Activated naive CD4-positive, alpha-beta T cell treated with anti-CD3 and anti-CD28 coated beads for 36 hours (primary cell): ENCODE results near the gene SELENON. TPM values are rescaled to one million over a fixed set of nuclear protein-coding genes. Genes with fewer than 3 reads are reported as not detected.
A peak's percentile ranks its signal among the peaks of the same experiment; 100 is the strongest.

Experiments used
- CTCF ChIA-PET: fragments of 350-600 bp; sonication (Branson Sonifier 250); formaldehyde crosslinking; loops from one replicate; lab custom pipeline; 2021; ENCODE audit warnings: antibody characterized with exemption; lab: Charles Lee
- DNase-seq: peaks from one replicate; pipeline ENCODE4 v3.0.0-alpha.2; 2020
- H3K27ac Mint-ChIP-seq: one replicate; pipeline ENCODE4 v1.8.0; 2021; ENCODE audit warnings: mild to moderate bottlenecking, mixed read lengths
- H3K27me3 Mint-ChIP-seq: one replicate; pipeline ENCODE4 v1.8.0; 2021; ENCODE audit warnings: low read depth, mixed read lengths
- H3K36me3 Mint-ChIP-seq: one replicate; pipeline ENCODE4 v1.8.0; 2021; ENCODE audit warnings: low read depth, mixed read lengths
- H3K4me1 Mint-ChIP-seq: one replicate; pipeline ENCODE4 v1.8.0; 2021; ENCODE audit warnings: low read depth, mixed read lengths
- H3K4me3 Mint-ChIP-seq: one replicate; pipeline ENCODE4 v1.8.0; 2021; ENCODE audit warnings: mild to moderate bottlenecking, moderate library complexity, mixed read lengths
- H3K9me3 Mint-ChIP-seq: one replicate; pipeline ENCODE4 v1.8.0; 2021; ENCODE audit warnings: mixed read lengths
- intact Hi-C: fragments of 100-400 bp; cut with micrococcal nuclease; formaldehyde crosslinking; loops from one replicate; pipeline ENCODE4 v1.15.1; 2023
- total RNA-seq, 2 experiments: library from RNA; stranded (reverse); gene quantifications; one replicate each; pipeline ENCODE4 v1.2.3, GENCODE V29; 2021

SELENON gene
- total RNA-seq, 2 experiments from 2014 or later, result 27.8 to 28.6 TPM

DNA sequence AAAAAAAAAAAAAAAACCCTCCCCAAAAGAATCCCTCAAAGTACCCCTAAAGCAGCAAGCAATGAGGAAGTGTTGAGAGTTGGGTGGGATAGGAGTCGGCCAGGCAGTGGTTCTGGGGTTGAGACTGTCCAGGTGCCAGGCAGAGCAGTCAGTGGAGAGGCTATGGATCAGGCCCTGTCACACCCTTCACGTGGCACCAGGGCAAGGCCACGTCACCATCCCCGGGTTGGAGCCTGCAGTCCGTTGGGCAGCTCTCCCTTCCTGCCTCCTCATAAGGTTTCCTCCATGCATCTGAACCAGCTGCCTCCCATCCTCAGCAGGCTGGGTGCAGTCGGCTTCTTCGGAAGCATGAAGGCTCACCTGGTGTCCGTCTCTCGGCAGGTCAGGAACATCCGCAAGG lies 36.5 kb upstream of the SELENON start:
- H3K27ac Mint-ChIP-seq, result no peak overlapping the region
- intact Hi-C loops, result no loop called here
- no peaks in the 10 kb centered on the region for H3K9me3 Mint-ChIP-seq
- CTCF ChIA-PET, result no interaction called here
- peaks cover 22% of the 10 kb centered on the region for H3K4me1 Mint-ChIP-seq
- no peak overlapping the region for H3K4me3 Mint-ChIP-seq
- H3K36me3 Mint-ChIP-seq, result no peaks in the 10 kb centered on the region
- no peak for DNase-seq
- H3K27me3 Mint-ChIP-seq, result no peaks in the 10 kb centered on the region

DNA sequence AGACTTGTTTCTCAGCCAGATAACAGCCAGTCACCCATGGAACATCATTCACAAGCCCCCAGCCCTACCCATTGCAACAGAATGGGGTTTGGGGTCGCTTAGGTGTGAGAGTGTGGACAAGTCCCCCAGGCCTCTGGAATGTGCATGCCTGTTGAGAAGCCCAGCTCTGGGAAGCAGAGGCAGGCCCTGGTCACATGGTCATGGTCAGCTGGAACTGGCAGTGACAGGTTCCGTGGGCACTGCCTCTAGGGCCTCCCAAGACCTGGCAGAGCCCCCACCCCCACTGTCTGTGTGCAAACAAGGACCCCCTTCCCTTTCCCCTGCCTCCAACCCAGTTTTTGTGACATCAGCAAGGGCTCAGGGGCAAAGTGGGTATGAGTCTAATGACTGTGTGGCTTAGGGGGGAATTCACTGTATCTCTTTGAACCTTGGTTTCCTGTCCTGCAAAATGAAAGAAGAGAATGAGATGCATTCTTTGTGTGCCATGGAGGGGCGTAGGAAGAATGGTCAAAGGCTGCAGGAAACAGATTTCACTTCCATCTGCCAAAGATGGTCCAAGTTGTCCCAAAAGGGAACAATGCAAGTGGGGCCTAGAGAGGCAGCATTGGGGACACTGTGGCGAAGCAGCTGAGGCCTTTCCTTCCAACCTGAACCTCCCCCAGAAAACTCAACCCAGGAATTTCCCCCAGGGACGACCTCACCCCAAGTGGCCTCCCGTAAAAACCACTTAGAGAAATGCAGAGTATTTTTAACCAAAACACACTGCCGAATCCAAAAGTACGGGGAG lies 34.7 kb upstream of the SELENON start:
- no peak for DNase-seq
- no peak overlapping the region for H3K4me3 Mint-ChIP-seq
- intact Hi-C loops, result no loop called here
- no peaks in the 10 kb centered on the region for H3K9me3 Mint-ChIP-seq
- no peaks in the 10 kb centered on the region for H3K36me3 Mint-ChIP-seq
- CTCF ChIA-PET, result no interaction called here
- no peak overlapping the region for H3K27ac Mint-ChIP-seq
- peaks cover 39% of the 10 kb centered on the region for H3K4me1 Mint-ChIP-seq
- no peaks in the 10 kb centered on the region for H3K27me3 Mint-ChIP-seq

DNA sequence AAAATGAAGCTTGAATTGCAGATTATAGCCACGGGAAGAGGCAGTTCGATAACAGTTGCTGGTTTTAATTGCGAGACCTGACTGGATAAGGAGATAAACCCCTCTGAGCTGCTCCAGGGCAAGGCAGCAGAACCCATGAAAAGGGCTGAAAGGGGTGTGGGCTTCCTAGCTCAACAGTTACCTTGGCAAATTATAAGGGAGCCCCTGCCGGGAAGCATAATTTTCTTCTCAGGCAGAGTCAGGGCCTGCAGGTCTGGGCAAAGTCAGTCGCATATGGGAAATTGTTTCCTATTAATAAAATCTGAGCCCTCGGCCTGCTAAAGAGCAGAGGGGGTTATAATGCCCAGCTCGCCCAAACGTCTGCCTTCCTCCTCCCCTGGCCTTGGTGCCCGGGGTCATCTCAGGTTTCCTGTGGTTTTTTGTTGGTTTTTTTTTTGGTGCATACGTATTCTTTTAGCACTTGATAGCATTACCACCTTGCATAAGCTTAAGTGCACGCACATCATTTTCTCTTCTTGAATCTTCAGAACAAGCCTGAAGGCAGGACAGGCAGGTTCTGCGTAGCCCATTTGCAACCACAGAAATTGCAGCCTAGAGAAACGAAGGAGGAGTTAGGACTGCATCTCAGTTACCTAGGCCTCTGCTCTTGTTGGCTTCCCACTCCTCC lies 33.9 kb upstream of the SELENON start:
- H3K4me3 Mint-ChIP-seq, result no peak overlapping the region
- peaks cover 46% of the 10 kb centered on the region for H3K4me1 Mint-ChIP-seq
- no peaks in the 10 kb centered on the region for H3K27me3 Mint-ChIP-seq
- H3K27ac Mint-ChIP-seq, result no peak overlapping the region
- intact Hi-C loops, result no loop called here
- CTCF ChIA-PET, result interaction anchor here (0.6 kb wide), 1 partner anchor 37 kb away, joined by 5 read pairs; no protein-coding TSS in a partner anchor
- DNase-seq, result no peak
- no peaks in the 10 kb centered on the region for H3K9me3 Mint-ChIP-seq
- no peaks in the 10 kb centered on the region for H3K36me3 Mint-ChIP-seq

DNA sequence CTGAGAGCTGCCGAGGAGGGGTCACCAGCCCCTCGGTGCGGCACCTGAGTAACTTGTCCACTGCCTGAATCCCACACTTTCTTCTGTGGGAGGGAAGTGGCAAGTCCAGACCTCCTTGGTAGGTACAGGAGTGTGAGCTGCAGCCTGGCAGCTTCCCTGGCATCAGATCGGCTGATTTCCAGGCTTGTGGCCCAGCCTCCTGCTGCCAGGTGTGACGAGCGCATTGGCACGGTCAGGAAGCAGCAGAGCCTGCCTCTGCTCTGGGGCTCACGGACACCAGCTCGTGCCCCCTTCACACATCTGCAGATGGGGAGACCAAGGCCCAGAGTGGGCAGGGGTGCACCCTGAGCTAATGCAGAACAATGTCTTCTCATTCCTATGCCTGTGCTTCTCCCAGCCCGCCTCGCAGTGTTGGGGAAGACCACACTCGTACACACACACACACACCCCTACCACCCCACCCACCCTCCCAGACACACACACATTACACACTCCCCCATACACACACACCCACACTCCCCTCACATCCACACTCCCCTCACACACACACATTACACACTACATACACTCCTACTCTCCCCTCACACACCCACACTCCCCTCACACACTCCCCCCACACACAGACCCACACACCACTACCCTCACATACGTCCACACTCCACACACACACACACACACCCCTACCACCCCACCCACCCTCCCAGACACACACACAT lies 33.1 kb upstream of the SELENON start:
- Mint-ChIP-seq H3K27me3 (no peaks in the 10 kb centered on the region), H3K4me3 (no peak overlapping the region), H3K4me1 (peaks cover 54% of the 10 kb centered on the region), H3K27ac (no peak overlapping the region), H3K9me3 (no peaks in the 10 kb centered on the region), H3K36me3 (no peaks in the 10 kb centered on the region)
- no peak for DNase-seq
- intact Hi-C loops, result no loop called here
- CTCF ChIA-PET, result interaction anchor here (0.6 kb wide), 1 partner anchor 38 kb away, joined by 5 read pairs; no protein-coding TSS in a partner anchor

DNA sequence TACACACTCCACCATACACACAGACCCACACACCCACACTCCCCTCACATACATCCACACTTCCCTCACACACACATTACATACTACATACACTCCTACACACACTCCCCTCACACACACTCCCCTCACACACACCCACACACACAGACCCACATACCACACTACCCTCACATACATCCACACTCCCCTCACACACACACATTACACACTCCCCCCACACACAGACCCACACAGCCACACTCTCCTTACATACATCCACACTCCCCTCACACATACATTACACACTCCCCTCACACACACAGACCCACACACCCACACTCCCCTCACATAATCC lies 32.6 kb upstream of the SELENON start:
- Mint-ChIP-seq H3K27ac (no peak overlapping the region), H3K9me3 (no peaks in the 10 kb centered on the region), H3K27me3 (no peaks in the 10 kb centered on the region), H3K4me1 (peaks cover 59% of the 10 kb centered on the region), H3K36me3 (no peaks in the 10 kb centered on the region), H3K4me3 (no peak overlapping the region)
- CTCF ChIA-PET, result no interaction called here
- DNase-seq, result no peak
- intact Hi-C loops, result no loop called here

DNA sequence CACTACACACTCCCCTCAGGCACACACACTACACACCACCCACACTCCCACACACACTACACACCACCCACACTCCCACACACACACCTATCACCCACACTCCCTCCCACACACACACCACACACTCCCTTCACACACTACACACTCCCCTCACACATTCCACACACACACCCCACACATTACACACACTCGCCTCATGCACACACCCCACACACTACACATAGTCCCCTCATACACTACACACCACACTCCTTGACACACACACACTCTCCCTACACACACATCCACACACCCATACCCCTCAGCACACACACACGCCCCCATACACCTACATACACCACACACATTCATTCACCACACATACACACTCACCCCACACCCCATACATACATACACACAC lies 31.0 kb upstream of the SELENON start:
- Mint-ChIP-seq H3K27ac (no peak overlapping the region), H3K4me3 (no peak overlapping the region), H3K9me3 (no peaks in the 10 kb centered on the region), H3K36me3 (peaks cover 2% of the 10 kb centered on the region), H3K4me1 (peaks cover 75% of the 10 kb centered on the region), H3K27me3 (no peaks in the 10 kb centered on the region)
- DNase-seq, result no peak
- CTCF ChIA-PET, result no interaction called here
- intact Hi-C loops, result no loop called here

DNA sequence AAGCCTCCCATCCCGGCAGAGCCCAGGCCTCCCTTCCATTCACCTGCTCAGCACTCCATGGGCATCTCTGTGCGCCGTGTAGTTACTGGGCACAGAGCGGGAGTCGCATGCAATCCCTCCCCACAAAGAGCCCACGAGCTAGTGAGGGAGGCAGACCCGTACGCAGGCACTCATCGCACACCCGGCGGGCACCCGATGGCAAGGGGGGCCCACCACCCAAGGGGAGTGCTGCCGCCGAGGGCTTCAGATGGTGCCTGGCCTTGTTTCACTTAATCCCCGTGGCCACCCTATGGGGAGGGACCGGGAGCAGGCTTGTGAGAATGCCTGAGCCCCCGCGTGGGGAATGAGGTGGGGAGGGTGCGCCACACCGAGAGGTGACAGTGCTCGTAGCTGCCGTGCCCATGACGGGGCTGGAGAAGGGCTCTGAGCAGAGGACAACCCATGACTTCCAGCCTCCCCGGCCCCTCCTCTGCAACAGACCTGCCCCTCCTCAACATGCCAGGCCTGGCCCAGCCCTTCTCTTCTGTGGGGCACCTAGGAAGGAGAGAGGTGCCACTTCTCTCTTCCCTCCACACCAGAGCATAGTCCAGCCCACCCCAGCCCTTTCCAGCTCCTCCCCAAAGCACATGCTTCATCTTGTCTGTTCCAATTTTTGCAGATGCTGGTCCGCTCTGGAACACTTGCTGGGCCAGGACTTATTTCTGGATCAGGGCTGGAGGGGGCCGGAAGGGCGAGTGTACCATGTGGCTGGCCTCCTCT lies 30.2 kb upstream of the SELENON start:
- Mint-ChIP-seq H3K4me3 (no peak overlapping the region), H3K27me3 (no peaks in the 10 kb centered on the region), H3K27ac (no peak overlapping the region), H3K4me1 (peaks cover 83% of the 10 kb centered on the region), H3K36me3 (peaks cover 2% of the 10 kb centered on the region), H3K9me3 (no peaks in the 10 kb centered on the region)
- no peak for DNase-seq
- CTCF ChIA-PET, result interaction anchor here (1.7 kb wide), 1 partner anchor 10 kb away, joined by 3 read pairs; no protein-coding TSS in a partner anchor
- intact Hi-C loops, result no loop called here

DNA sequence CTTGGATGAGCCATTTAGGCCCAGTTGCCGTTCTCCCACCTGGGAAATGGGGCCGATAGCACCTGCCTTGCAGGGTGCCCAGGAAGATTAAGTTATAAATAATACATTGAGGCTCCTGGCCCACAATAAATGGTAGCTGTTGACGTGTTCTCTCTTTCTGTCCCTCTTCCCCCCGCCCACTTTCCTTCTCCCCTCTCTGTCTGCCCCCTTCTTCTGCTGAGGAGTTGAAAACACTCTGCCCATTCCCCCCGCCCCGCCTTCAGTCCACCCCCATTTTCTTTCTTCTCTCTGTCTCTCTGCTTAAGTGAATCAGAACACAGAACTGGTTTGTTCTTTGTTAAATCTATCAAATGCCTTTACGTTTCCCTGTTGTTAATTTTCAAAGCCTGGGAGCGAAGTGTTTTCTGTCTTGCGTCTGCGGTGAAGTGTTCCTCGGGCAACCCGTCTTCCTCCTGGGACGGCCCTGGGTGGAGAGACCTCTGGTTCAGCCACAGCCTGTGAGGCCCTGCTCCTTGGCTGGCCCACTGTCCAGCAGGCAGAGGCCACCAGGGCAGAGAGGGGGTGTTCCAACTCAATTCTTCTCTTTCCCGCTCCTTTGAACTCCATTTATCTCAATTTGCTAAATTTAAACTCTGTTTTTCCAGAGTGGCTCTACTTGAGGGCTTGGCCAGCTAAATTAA lies 29.3 kb upstream of the SELENON start:
- Mint-ChIP-seq H3K9me3 (no peaks in the 10 kb centered on the region), H3K27me3 (no peaks in the 10 kb centered on the region), H3K27ac (peak overlapping the region; percentile 62), H3K4me3 (peak overlapping the region; percentile 49), H3K36me3 (peaks cover 2% of the 10 kb centered on the region), H3K4me1 (peaks cover 87% of the 10 kb centered on the region)
- CTCF ChIA-PET, result interaction anchor here (1.7 kb wide), 1 partner anchor 11 kb away, joined by 3 read pairs; no protein-coding TSS in a partner anchor
- intact Hi-C loops, result no loop called here
- DNase-seq, result no peak

DNA sequence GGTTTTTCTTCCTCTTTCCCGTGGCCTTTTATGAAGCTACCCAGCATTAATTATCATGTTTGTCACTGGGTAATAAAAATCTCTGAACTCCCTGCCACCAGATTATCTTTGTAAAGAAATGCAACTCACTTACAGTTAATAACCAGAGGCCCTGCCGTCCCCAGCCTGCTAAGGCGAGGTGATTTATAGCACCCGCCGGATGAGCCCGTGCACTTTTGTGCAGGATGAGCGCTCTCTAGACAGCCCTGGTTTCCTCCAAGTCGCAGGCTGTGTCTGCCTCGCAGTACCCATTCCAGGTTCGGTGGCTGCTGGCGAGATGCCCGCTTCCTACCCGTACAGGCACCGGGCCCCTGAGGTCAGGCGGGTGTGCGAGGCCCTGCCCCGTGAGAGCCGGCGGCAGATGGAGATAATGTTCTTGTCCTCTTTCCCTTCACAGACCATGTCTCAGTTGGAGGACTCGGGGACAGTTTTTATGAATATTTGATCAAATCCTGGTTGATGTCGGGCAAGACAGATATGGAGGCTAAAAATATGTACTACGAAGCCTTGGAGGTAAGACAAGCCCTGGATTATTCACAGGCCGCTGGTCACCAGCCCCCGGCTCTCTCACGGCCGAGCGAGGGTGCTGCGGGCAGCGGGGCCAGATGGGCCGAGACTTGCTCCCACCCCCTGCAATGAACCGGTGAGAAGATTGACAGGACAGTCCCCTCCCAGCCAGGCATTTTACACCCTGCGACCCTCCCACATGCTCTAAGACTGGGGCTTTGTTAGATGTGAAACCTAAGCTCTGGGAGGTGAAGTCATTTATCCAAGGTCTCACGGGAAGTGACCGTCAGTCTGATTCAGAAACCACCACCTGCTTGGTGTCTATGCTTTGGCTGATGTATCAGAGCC lies 28.5 kb upstream of the SELENON start:
- H3K4me1 Mint-ChIP-seq, result peaks cover 82% of the 10 kb centered on the region
- peak overlapping the region; percentile 62 for H3K27ac Mint-ChIP-seq
- DNase-seq, result peak; percentile 69
- CTCF ChIA-PET, result interaction anchor here (0.6 to 1.7 kb wide), 4 partner anchors 12 to 78 kb away, joined by 3 read pairs; no protein-coding TSS in a partner anchor
- H3K9me3 Mint-ChIP-seq, result no peaks in the 10 kb centered on the region
- peaks cover 2% of the 10 kb centered on the region for H3K36me3 Mint-ChIP-seq
- intact Hi-C loops, result no loop called here
- no peaks in the 10 kb centered on the region for H3K27me3 Mint-ChIP-seq
- peak overlapping the region; percentile 49 for H3K4me3 Mint-ChIP-seq

DNA sequence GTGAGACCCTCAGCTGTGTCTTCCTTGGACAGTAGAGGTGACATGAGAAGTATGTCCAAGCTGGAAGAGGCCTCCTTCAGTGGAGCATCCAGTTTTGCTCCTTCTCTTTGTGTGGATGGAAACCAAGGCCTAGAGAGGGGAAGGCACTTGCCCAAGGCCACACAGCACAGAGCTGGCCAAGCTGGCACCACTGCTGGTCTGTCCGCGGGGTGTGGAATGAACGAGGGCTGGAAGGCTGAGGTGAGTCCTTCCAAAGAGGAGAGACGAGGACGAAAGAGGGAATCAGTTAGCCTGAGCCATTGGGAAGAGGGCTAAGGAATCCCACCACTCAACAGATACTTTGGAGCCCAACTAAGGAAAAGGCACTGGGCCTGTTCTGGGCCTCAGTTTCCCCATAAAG lies 27.8 kb upstream of the SELENON start:
- peaks cover 77% of the 10 kb centered on the region for H3K4me1 Mint-ChIP-seq
- intact Hi-C loops, result no loop called here
- H3K9me3 Mint-ChIP-seq, result no peaks in the 10 kb centered on the region
- H3K27me3 Mint-ChIP-seq, result no peaks in the 10 kb centered on the region
- CTCF ChIA-PET, result interaction anchor here (0.6 to 1.6 kb wide), 3 partner anchors 13 to 79 kb away, joined by 3 read pairs; no protein-coding TSS in a partner anchor
- H3K4me3 Mint-ChIP-seq, result no peak overlapping the region
- no peak overlapping the region for H3K27ac Mint-ChIP-seq
- no peak for DNase-seq
- peaks cover 2% of the 10 kb centered on the region for H3K36me3 Mint-ChIP-seq
